ENCODE data around the gene MMAB.

GRCh38 chr12:109567296-109567695 lies 6.0 kb downstream of the MMAB start:
- TF ChIP-seq, protein P1, sequence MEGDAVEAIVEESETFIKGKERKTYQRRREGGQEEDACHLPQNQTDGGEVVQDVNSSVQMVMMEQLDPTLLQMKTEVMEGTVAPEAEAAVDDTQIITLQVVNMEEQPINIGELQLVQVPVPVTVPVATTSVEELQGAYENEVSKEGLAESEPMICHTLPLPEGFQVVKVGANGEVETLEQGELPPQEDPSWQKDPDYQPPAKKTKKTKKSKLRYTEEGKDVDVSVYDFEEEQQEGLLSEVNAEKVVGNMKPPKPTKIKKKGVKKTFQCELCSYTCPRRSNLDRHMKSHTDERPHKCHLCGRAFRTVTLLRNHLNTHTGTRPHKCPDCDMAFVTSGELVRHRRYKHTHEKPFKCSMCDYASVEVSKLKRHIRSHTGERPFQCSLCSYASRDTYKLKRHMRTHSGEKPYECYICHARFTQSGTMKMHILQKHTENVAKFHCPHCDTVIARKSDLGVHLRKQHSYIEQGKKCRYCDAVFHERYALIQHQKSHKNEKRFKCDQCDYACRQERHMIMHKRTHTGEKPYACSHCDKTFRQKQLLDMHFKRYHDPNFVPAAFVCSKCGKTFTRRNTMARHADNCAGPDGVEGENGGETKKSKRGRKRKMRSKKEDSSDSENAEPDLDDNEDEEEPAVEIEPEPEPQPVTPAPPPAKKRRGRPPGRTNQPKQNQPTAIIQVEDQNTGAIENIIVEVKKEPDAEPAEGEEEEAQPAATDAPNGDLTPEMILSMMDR (IDR thresholded peaks at IDR 0.05): no peak
- no peak for TF ChIP-seq POLR2A (IDR thresholded peaks at IDR 0.05)
